ENCODE results near the gene LYST. TPM values are rescaled to one million over a fixed set of nuclear protein-coding genes. Genes with fewer than 3 reads are reported as not detected.

Gene LYST
- total and polyA plus RNA-seq, 2 donors (not counting 1 experiment from before 2014, with no cell fraction given), result 7.5 to 50.2 TPM

DNA sequence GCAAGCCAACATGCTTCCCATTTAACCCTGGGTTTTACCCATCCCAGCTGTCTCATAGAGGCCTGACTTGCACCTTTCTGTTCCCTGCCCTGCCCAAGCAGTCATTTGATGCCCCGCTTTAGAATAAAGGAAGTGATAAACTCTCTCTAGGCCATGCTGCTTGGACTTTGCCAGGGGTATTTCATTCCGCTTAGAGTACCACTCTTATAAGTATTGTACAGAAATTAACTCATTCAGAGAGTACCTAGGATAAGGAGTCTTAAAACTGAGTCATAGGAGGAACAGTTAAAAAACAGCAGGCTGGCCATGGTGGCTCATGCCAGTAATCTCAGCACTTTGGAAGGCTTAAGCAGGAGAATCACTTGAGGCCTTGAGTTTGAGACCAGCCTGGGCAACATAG is 21.0 kb upstream of the LYST start:
- H3K4me3 ChIP-seq (replicated peaks in 1 of 4; ENCODE audit: control extremely low read depth in 1 of 4, insufficient read depth in 1 of 4, low read depth in 3 of 4, low read length in 4 of 4), result no peak overlapping the region
- H3K9ac ChIP-seq (ENCODE audit: insufficient read depth, low read length), result no peak overlapping the region
- no peaks in the 10 kb centered on the region for H3K79me2 ChIP-seq (ENCODE audit: control insufficient read depth, insufficient read depth, low read length)
- no peaks in the 10 kb centered on the region for H3K36me3 ChIP-seq (ENCODE audit: control insufficient read depth, insufficient read depth, low read length)
- H3K27ac ChIP-seq (ENCODE audit: insufficient read depth, low read length), result no peak overlapping the region
- no peak for DNase-seq (ENCODE audit: low read depth in 2 of 2)
- H3K9me3 ChIP-seq (ENCODE audit: control insufficient read depth, insufficient read depth, low read depth, low read length), result no peaks in the 10 kb centered on the region
- H4K20me1 ChIP-seq (ENCODE audit: control insufficient read depth, extremely low read depth, insufficient read depth, low read length), result no peaks in the 10 kb centered on the region
- no peaks in the 10 kb centered on the region for H3K27me3 ChIP-seq (ENCODE audit: control insufficient read depth, insufficient read depth, low read length)
- no peak overlapping the region for H2AFZ ChIP-seq (ENCODE audit: low read length)
- TF ChIP-seq, protein P1, sequence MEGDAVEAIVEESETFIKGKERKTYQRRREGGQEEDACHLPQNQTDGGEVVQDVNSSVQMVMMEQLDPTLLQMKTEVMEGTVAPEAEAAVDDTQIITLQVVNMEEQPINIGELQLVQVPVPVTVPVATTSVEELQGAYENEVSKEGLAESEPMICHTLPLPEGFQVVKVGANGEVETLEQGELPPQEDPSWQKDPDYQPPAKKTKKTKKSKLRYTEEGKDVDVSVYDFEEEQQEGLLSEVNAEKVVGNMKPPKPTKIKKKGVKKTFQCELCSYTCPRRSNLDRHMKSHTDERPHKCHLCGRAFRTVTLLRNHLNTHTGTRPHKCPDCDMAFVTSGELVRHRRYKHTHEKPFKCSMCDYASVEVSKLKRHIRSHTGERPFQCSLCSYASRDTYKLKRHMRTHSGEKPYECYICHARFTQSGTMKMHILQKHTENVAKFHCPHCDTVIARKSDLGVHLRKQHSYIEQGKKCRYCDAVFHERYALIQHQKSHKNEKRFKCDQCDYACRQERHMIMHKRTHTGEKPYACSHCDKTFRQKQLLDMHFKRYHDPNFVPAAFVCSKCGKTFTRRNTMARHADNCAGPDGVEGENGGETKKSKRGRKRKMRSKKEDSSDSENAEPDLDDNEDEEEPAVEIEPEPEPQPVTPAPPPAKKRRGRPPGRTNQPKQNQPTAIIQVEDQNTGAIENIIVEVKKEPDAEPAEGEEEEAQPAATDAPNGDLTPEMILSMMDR (conservative IDR thresholded peaks at IDR 0.05 in 1 of 2, IDR thresholded peaks at IDR 0.05 in 1 of 2; ENCODE audit: low read depth in 1 of 2, low read length in 2 of 2), result no peak
- TF ChIP-seq EZH2 (IDR thresholded peaks at IDR 0.05; ENCODE audit: low read length, missing control alignments), result no peak
- no peak overlapping the region for H3K4me2 ChIP-seq (ENCODE audit: extremely low read depth, insufficient read depth, low read length)
- peaks cover 8% of the 10 kb centered on the region for H3K4me1 ChIP-seq (ENCODE audit: control insufficient read depth, extremely low read depth, insufficient read depth, low read length)

DNA sequence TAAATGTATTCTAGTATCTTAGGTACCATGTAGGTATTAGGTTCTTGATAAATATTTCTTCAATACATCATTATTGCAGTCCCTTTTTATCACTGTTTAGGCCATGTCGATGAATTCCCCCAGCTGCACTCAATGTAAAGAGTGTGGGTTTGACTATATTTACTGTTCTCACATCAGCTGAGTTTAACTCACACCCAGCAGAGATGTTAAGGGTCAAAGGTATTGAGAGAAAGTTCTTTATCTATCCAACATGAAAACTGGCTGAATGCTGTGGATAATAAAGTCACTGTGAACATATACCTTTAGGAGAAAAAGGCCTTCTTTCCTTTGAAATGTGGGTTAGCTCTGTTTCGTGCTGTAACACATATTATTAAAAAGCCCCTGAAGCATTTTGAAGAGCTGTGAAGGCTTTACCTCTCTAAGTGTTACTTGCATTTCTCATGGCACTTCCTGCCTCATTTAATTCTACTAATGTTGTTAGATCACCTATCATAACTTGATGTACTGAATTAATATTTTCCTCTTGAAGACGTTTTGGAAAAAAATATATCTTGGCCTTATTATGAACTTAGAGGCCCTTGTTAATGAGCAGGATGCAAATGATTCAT is 19.1 kb upstream of the LYST start:
- TF ChIP-seq EZH2 (IDR thresholded peaks at IDR 0.05; ENCODE audit: low read length, missing control alignments), result no peak
- TF ChIP-seq, protein P1 (conservative IDR thresholded peaks at IDR 0.05 in 1 of 2, IDR thresholded peaks at IDR 0.05 in 1 of 2; ENCODE audit: low read depth in 1 of 2, low read length in 2 of 2), result no peak
- no peak overlapping the region for H3K4me3 ChIP-seq (replicated peaks in 1 of 4; ENCODE audit: control extremely low read depth in 1 of 4, insufficient read depth in 1 of 4, low read depth in 3 of 4, low read length in 4 of 4)
- H3K4me2 ChIP-seq (ENCODE audit: extremely low read depth, insufficient read depth, low read length), result no peak overlapping the region
- peaks cover 10% of the 10 kb centered on the region for H3K4me1 ChIP-seq (ENCODE audit: control insufficient read depth, extremely low read depth, insufficient read depth, low read length)
- DNase-seq (ENCODE audit: low read depth in 2 of 2), result no peak
- no peaks in the 10 kb centered on the region for H3K9me3 ChIP-seq (ENCODE audit: control insufficient read depth, insufficient read depth, low read depth, low read length)
- H3K79me2 ChIP-seq (ENCODE audit: control insufficient read depth, insufficient read depth, low read length), result no peaks in the 10 kb centered on the region
- no peaks in the 10 kb centered on the region for H3K27me3 ChIP-seq (ENCODE audit: control insufficient read depth, insufficient read depth, low read length)
- no peak overlapping the region for H3K9ac ChIP-seq (ENCODE audit: insufficient read depth, low read length)
- H3K27ac ChIP-seq (ENCODE audit: insufficient read depth, low read length), result no peak overlapping the region
- no peaks in the 10 kb centered on the region for H4K20me1 ChIP-seq (ENCODE audit: control insufficient read depth, extremely low read depth, insufficient read depth, low read length)
- no peaks in the 10 kb centered on the region for H3K36me3 ChIP-seq (ENCODE audit: control insufficient read depth, insufficient read depth, low read length)
- H2AFZ ChIP-seq (ENCODE audit: low read length), result no peak overlapping the region

DNA sequence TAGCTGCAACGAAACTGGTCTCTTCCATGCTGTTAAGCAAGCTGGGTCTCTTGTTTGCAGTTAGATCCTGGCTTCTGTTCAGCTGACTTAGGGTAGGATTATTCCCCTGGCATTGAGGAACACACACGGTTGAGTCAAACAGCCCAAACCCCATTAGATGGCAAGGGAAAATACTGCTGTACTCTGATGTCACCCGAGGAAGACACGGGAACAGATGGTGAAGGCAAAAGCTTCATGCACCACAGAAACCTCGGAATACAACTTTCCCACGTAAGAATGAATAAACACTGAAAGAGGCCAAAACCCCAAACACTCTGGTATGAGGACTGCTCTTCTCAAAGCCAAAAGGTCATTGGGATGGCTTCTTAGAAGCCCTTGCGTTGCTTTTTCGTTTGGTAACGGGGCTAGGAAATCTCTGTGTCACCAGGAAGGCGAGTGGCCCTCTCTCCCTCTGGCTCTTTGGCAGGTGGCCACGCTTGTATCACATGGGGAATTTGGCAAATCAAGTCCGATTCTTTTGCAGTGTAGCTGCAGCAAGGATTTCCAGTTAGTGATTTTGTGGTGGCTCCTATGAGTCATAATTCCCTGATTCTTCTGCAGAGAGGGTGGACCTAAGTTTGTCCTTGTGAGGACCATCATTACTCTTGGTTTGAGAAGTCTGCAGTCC is 16.7 kb upstream of the LYST start:
- H3K4me1 ChIP-seq (ENCODE audit: control insufficient read depth, extremely low read depth, insufficient read depth, low read length), result peaks cover 10% of the 10 kb centered on the region
- peak overlapping the region in 1 of 4 experiments; percentile 48 for H3K4me3 ChIP-seq (replicated peaks in 1 of 4; ENCODE audit: control extremely low read depth in 1 of 4, insufficient read depth in 1 of 4, low read depth in 3 of 4, low read length in 4 of 4)
- H3K79me2 ChIP-seq (ENCODE audit: control insufficient read depth, insufficient read depth, low read length), result no peaks in the 10 kb centered on the region
- H3K27me3 ChIP-seq (ENCODE audit: control insufficient read depth, insufficient read depth, low read length), result no peaks in the 10 kb centered on the region
- DNase-seq (ENCODE audit: low read depth in 2 of 2), result peak; percentile 96 to 97
- TF ChIP-seq, protein P1 (conservative IDR thresholded peaks at IDR 0.05 in 1 of 2, IDR thresholded peaks at IDR 0.05 in 1 of 2; ENCODE audit: low read depth in 1 of 2, low read length in 2 of 2), result no peak
- TF ChIP-seq EZH2 (IDR thresholded peaks at IDR 0.05; ENCODE audit: low read length, missing control alignments), result no peak
- H3K9me3 ChIP-seq (ENCODE audit: control insufficient read depth, insufficient read depth, low read depth, low read length), result no peaks in the 10 kb centered on the region
- no peak overlapping the region for H3K9ac ChIP-seq (ENCODE audit: insufficient read depth, low read length)
- H4K20me1 ChIP-seq (ENCODE audit: control insufficient read depth, extremely low read depth, insufficient read depth, low read length), result no peaks in the 10 kb centered on the region
- peak overlapping the region; percentile 21 for H2AFZ ChIP-seq (ENCODE audit: low read length)
- H3K36me3 ChIP-seq (ENCODE audit: control insufficient read depth, insufficient read depth, low read length), result no peaks in the 10 kb centered on the region
- H3K4me2 ChIP-seq (ENCODE audit: extremely low read depth, insufficient read depth, low read length), result peak overlapping the region; percentile 76
- H3K27ac ChIP-seq (ENCODE audit: insufficient read depth, low read length), result peak overlapping the region; percentile 44

All from fibroblast of lung (primary cell).